C4-2B (cell line): ENCODE results near the gene CC2D1A.

ENCODE experiments used
- H3K27ac ChIP-seq: fragments of 450-650 bp; 2 replicates; pipeline ENCODE4 v1.5.1; 2017
- ZFX ChIP-seq: fragments of 450-650 bp; IDR thresholded peaks from 2 replicates; pipeline ENCODE4 v1.6.1; 2017
- TF ChIP-seq, protein P1 (sequence below): fragments of 450-650 bp; conservative IDR thresholded peaks from 2 replicates; pipeline ENCODE4 v1.5.1; 2017; ENCODE audit warnings: mild to moderate bottlenecking

Gene CC2D1A

DNA sequence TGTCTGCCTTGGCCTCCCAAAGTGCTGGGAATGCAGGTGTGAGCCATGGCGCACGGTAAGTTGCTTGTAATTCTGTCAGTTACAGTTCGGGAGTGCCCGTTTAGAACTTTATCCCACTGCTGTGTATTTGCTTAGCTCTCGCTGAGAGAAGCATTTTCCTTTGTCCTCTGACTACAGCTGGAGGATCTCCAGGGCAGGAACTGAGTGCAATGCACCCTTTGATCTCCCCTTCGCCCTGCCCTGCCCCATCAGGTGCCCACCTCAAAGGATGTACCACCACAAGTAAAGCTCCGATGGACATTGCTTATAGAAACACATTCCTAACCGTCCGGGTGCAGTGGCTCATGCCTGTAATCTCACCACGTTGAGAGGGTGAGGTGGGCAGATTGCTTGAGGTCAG is 6.6 kb upstream of the CC2D1A start:
- TF ChIP-seq, protein P1, sequence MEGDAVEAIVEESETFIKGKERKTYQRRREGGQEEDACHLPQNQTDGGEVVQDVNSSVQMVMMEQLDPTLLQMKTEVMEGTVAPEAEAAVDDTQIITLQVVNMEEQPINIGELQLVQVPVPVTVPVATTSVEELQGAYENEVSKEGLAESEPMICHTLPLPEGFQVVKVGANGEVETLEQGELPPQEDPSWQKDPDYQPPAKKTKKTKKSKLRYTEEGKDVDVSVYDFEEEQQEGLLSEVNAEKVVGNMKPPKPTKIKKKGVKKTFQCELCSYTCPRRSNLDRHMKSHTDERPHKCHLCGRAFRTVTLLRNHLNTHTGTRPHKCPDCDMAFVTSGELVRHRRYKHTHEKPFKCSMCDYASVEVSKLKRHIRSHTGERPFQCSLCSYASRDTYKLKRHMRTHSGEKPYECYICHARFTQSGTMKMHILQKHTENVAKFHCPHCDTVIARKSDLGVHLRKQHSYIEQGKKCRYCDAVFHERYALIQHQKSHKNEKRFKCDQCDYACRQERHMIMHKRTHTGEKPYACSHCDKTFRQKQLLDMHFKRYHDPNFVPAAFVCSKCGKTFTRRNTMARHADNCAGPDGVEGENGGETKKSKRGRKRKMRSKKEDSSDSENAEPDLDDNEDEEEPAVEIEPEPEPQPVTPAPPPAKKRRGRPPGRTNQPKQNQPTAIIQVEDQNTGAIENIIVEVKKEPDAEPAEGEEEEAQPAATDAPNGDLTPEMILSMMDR, result no peak
- no peak for TF ChIP-seq ZFX
- no peak overlapping the region for H3K27ac ChIP-seq

DNA sequence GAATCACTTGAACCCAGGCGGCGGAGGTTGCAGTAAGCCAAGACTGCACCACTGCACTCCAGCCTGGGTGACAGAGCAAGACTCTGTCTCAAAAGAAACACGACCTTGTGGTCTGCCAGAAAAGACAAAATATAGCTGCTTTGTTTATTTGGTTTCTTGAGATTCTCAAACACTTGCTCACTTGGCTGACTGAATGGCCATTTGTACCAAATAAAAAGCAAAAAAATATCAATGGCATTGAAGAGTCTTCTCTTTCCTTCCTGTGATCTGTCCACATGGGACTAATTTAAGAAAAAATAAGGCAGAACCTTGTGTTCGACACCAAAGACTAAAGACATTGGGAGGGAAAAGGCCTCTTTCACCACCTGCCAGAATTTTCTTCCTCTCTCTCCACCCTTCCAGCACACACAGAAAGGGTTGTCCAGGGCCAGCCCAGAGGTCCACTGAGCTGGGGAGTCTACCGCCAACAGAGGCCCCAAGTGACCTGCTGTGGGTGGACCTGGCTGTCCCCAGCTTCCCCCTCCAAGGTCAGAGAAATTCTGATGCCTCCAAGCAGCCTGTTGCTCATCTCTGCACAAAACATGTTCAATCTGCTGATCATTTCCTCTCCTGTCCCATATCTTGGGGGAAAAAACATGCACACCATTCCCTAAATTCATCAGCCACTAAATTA is 6.0 kb upstream of the CC2D1A start:
- TF ChIP-seq, protein P1, result no peak
- no peak for TF ChIP-seq ZFX
- no peak overlapping the region for H3K27ac ChIP-seq

DNA sequence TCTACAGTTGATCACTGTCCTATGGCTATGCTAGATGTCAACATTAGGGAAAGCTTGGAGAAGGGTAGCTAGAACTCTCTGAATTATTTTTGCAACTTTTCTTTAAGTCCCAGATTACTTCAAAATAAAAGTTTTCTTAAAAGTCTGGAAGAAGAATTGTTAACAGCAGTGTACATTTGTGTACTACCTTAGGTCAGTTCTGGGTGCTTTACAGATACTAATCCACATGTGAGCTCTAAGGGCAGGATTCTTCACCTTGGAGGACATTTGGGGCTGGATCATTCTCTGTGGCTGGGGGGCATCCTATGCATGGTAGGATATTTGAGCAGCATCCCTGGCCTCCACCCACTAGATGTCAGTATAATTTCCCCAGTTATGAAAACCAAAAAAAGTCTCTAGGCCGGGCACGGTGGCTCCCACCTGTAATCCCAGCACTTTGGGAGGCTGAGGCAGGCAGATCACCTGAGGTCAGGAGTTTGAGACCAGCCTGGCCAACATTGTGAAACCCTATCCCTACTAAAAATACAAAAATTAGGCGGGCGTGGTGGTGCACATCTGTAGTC is 2.9 kb upstream of the CC2D1A start:
- H3K27ac ChIP-seq, result no peak overlapping the region
- TF ChIP-seq ZFX, result no peak

DNA sequence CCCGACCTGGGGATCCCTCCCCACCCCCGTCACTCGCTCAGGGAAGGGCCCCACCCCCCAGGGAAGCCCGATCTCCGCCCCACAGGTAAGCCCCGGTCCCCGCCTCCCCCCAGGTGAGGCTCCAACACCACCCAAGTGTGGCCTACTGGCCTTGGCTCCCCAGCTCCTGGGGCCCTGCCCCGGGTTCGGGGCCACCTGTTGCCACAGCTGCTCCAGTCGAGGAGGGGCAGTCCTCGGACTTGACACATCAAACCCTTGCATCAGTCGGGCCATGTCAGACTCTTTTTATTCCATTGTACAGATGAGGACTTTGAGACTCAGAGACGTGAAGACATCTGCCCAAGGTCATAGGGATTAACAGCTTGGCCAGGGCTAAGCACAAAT is 512 bp downstream of the CC2D1A start:
- TF ChIP-seq, protein P1, result no peak
- TF ChIP-seq ZFX, result peak; percentile 44; the same call in 1 of the 2 replicates
- peak overlapping the region; percentile 85 for H3K27ac ChIP-seq

DNA sequence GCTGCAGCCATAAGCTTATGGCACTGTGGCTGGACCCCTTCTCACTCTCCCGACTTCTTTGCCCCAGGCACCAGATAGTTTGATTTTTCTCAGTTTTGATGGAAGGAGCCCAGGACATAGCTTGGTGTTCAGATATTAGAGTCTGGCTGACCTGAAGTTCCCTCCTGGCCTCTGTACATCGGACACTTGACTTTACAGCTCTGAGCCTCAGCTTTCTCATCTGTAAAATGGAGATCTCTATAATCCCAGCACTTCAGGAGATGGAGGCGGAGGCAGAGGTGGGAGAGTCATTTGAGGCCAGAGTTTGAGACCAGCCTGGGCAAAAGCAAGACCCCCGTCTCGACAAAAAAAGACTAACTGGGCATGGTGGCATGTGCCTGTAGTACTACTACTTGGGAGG is 909 bp downstream of the CC2D1A start:
- TF ChIP-seq, protein P1, result no peak
- TF ChIP-seq ZFX, result no peak
- H3K27ac ChIP-seq, result peak overlapping the region; percentile 85

DNA sequence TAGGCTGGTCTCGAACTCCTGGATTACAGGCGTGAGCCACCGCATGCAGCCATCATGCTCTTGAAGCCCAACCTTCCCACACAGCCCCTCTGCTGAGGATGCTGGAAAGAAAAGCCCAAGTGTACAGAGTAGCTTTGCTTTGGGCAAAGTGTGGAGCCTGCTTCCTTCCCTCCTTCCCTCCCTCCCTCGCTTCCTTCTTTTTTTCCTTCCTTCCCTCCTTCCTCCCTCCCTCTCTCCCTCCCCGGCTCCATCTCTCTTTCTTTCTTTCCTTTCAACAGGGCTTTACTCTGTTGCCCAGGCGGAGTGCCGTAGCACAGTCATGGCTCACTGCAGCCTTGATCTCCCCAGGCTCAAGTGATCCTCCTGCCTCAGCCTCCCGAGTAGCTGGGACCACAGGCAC is 2.7 kb downstream of the CC2D1A start:
- TF ChIP-seq ZFX, result no peak
- TF ChIP-seq, protein P1, result no peak
- H3K27ac ChIP-seq, result no peak overlapping the region

DNA sequence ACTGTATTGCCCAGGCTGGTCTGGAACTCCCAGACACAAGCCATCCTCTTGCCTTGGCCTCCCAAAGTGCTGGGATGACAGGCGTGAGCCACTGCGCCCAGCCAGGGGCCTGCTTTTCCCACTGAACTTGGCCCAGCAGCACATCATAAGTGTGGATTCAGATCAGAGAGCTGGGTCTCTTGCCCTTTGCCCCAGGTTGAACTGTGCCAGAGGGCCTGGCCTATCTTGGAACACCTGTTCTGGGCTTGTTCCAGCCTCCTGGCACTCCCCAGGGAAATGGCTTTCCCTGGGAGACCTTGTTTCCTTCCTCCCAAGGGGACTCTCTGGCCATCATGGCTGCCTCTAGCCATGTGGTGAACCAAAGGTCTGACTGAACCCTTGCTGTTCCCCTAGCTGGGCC is 3.4 kb downstream of the CC2D1A start:
- no peak overlapping the region for H3K27ac ChIP-seq
- TF ChIP-seq, protein P1, result no peak
- no peak for TF ChIP-seq ZFX

DNA sequence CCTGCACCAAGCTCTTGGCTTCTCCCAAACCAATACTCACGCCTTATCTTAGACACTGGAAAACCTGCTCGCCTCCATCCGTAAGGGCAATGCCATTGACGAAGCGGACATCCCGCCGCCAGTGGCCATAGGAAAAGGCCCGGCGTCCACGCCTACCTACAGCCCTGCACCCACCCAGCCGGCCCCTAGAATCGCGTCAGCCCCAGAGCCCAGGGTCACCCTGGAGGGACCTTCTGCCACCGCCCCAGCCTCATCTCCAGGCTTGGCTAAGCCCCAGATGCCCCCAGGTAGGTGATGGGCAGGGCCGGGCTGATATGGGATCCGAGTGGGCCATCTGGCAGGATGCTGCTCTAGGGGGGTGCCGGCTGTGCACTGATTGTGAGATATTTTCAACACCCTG is 7.4 kb downstream of the CC2D1A start:
- no peak for TF ChIP-seq ZFX
- TF ChIP-seq, protein P1, result no peak
- H3K27ac ChIP-seq, result no peak overlapping the region
